Activated T-cell treated with anti-CD3 and anti-CD28 coated beads, Interleukin-2, amount 50 U/mL, for 72 hours (primary cell): ENCODE results near the gene EFL1. TPM values are rescaled to one million over a fixed set of nuclear protein-coding genes. Genes with fewer than 3 reads are reported as not detected.
A peak's percentile ranks its signal among the peaks of the same experiment; 100 is the strongest.
"Not testable (repeated sequence)": the region's sequence is repeated elsewhere in the genome, so short reads cannot be mapped to it uniquely, and the experiment has no call there.

Experiments
- ATAC-seq, 2 donors: fragments of 150-1000 bp; cut with Tn5 transposase; replicated peaks in 1 of 2; 2 replicates each; pipeline ENCODE4 v1.10.0; 2021; ENCODE audit warnings: moderate library complexity in 2 of 2, mild to moderate bottlenecking in 1 of 2
- DNase-seq, 2 donors: peaks; one replicate each; pipeline ENCODE4 v3.0.0; 2021 to 2022; ENCODE audit warnings: mixed read lengths in 1 of 2
- H3K27ac Mint-ChIP-seq: one replicate; pipeline ENCODE4 v1.8.0; 2022; ENCODE audit warnings: mild to moderate bottlenecking, moderate library complexity, mixed read lengths
- H3K27me3 Mint-ChIP-seq: one replicate; pipeline ENCODE4 v1.8.0; 2022; ENCODE audit warnings: low read depth, mixed read lengths
- H3K36me3 Mint-ChIP-seq, 2 donors: one replicate each; pipeline ENCODE4 v1.8.0; 2022; ENCODE audit warnings: mixed read lengths in 2 of 2, mild to moderate bottlenecking in 1 of 2; ENCODE audit not compliant: insufficient read depth in 2 of 2
- H3K4me1 Mint-ChIP-seq: one replicate; pipeline ENCODE4 v1.8.0; 2022; ENCODE audit warnings: low read depth, mixed read lengths
- H3K4me3 Mint-ChIP-seq, 2 donors: one replicate each; pipeline ENCODE4 v1.8.0; 2022; ENCODE audit warnings: mild to moderate bottlenecking in 2 of 2, mixed read lengths in 2 of 2, moderate library complexity in 2 of 2
- H3K9me3 Mint-ChIP-seq, 2 donors: one replicate each; pipeline ENCODE4 v1.8.0; 2022; ENCODE audit warnings: mixed read lengths in 2 of 2
- total RNA-seq, 2 donors: library from RNA; stranded (reverse); gene quantifications; one replicate each; pipeline ENCODE4 v1.2.3, GENCODE V29; 2022

Gene EFL1
- total RNA-seq, result 10 to 100 TPM; 26.7 to 26.9 TPM

GRCh38 chr15:82262422-82263026 is at the start of gene EFL1, which contains the start of gene SAXO2:
TSS of gene EFL1 (minus strand) at chr15:82262734. CDS start at chr15:82261778, 956 bp downstream.
TSS of gene SAXO2 (plus strand) at chr15:82262818. CDS start at chr15:82262880, 62 bp downstream.
- H3K27ac Mint-ChIP-seq, result peak within 1 kb of the TSS; percentile 86
- peak; percentile 94 for DNase-seq
- peak within 1 kb of the TSS; percentile 83 to 91 for H3K4me3 Mint-ChIP-seq
- ATAC-seq, result peak; percentile 96 to 97
- no peaks in the 10 kb centered on the region for H3K27me3 Mint-ChIP-seq
- peaks cover 7% of the 10 kb centered on the region in 2 donors for H3K36me3 Mint-ChIP-seq
- H3K9me3 Mint-ChIP-seq, result no peaks in the 10 kb centered on the region
- peaks cover 9% of the 10 kb centered on the region for H3K4me1 Mint-ChIP-seq

GRCh38 chr15:82311321-82311720 is 48.8 kb upstream of the EFL1 start:
- H3K4me1 Mint-ChIP-seq, DNase-seq, ATAC-seq, H3K27me3 Mint-ChIP-seq, H3K27ac Mint-ChIP-seq, H3K9me3 Mint-ChIP-seq, H3K4me3 Mint-ChIP-seq: not testable (repeated sequence)
- H3K36me3 Mint-ChIP-seq, result peaks cover 0 to 10% of the 10 kb centered on the region in 2 donors

- Mint-ChIP-seq H3K36me3 (peaks cover 0 to 10% of the 10 kb centered on the region in 2 donors), H3K27me3 (no peaks in the 10 kb centered on the region), H3K4me3 (no peak overlapping the region), H3K4me1 (peaks cover 7% of the 10 kb centered on the region), H3K27ac (no peak overlapping the region), H3K9me3 (peaks cover 0 to 2% of the 10 kb centered on the region in 2 donors)
- DNase-seq (no peak), ATAC-seq (no peak)
These were observed 47.3 kb upstream of the EFL1 start for GRCh38 chr15:82309802-82310201.

- Mint-ChIP-seq H3K9me3 (peaks cover 0 to 2% of the 10 kb centered on the region in 2 donors), H3K27ac (no peak overlapping the region), H3K4me3 (no peak overlapping the region), H3K4me1 (peaks cover 8% of the 10 kb centered on the region), H3K36me3 (peaks cover 0 to 10% of the 10 kb centered on the region in 2 donors), H3K27me3 (no peaks in the 10 kb centered on the region)
- ATAC-seq, result no peak
- no peak for DNase-seq
These were observed 45.2 kb upstream of the EFL1 start for GRCh38 chr15:82307714-82308081.

- DNase-seq, result no peak
- Mint-ChIP-seq H3K9me3 (peaks cover 0 to 2% of the 10 kb centered on the region in 2 donors), H3K4me3 (no peak overlapping the region), H3K36me3 (peaks cover 0 to 10% of the 10 kb centered on the region in 2 donors), H3K27ac (no peak overlapping the region), H3K4me1 (peaks cover 8% of the 10 kb centered on the region), H3K27me3 (no peaks in the 10 kb centered on the region)
- ATAC-seq, result no peak
These were observed 44.5 kb upstream of the EFL1 start for GRCh38 chr15:82306791-82307713.

- H3K9me3 Mint-ChIP-seq, result peaks cover 0 to 2% of the 10 kb centered on the region in 2 donors
- H3K4me3 Mint-ChIP-seq, result no peak overlapping the region
- no peak for DNase-seq
- H3K27ac Mint-ChIP-seq, result no peak overlapping the region
- peaks cover 0 to 4% of the 10 kb centered on the region in 2 donors for H3K36me3 Mint-ChIP-seq
- H3K4me1 Mint-ChIP-seq, result peaks cover 8% of the 10 kb centered on the region
- ATAC-seq, result no peak
- no peaks in the 10 kb centered on the region for H3K27me3 Mint-ChIP-seq
These were observed 43.1 kb upstream of the EFL1 start for GRCh38 chr15:82305621-82306048.

GRCh38 chr15:82304778-82305090 is 42.2 kb upstream of the EFL1 start:
- Mint-ChIP-seq H3K4me1 (peaks cover 8% of the 10 kb centered on the region), H3K4me3 (no peak overlapping the region), H3K27me3 (no peaks in the 10 kb centered on the region), H3K36me3 (no peaks in the 10 kb centered on the region), H3K9me3 (no peaks in the 10 kb centered on the region), H3K27ac (no peak overlapping the region)
- ATAC-seq (no peak), DNase-seq (no peak)

- Mint-ChIP-seq H3K9me3 (no peaks in the 10 kb centered on the region), H3K27me3 (no peaks in the 10 kb centered on the region), H3K36me3 (no peaks in the 10 kb centered on the region), H3K27ac (no peak overlapping the region), H3K4me3 (no peak overlapping the region), H3K4me1 (peaks cover 8% of the 10 kb centered on the region)
- DNase-seq (no peak), ATAC-seq (no peak)
These were observed 41.6 kb upstream of the EFL1 start for GRCh38 chr15:82303956-82304777.

GRCh38 chr15:82301296-82302016 is 38.9 kb upstream of the EFL1 start:
- Mint-ChIP-seq H3K9me3 (no peaks in the 10 kb centered on the region), H3K36me3 (no peaks in the 10 kb centered on the region), H3K4me3 (no peak overlapping the region), H3K4me1 (peaks cover 8% of the 10 kb centered on the region), H3K27ac (no peak overlapping the region), H3K27me3 (no peaks in the 10 kb centered on the region)
- DNase-seq (no peak), ATAC-seq (no peak)

GRCh38 chr15:82300883-82301282 is 38.3 kb upstream of the EFL1 start:
- H3K4me1 Mint-ChIP-seq, result peaks cover 8% of the 10 kb centered on the region
- no peaks in the 10 kb centered on the region for H3K9me3 Mint-ChIP-seq
- H3K36me3 Mint-ChIP-seq, result no peaks in the 10 kb centered on the region
- no peak overlapping the region for H3K27ac Mint-ChIP-seq
- DNase-seq, result no peak
- no peak overlapping the region for H3K4me3 Mint-ChIP-seq
- H3K27me3 Mint-ChIP-seq, result no peaks in the 10 kb centered on the region
- no peak for ATAC-seq

GRCh38 chr15:82300326-82300725 is 37.8 kb upstream of the EFL1 start:
- not testable (repeated sequence) for H3K27me3 Mint-ChIP-seq, H3K36me3 Mint-ChIP-seq, H3K27ac Mint-ChIP-seq, H3K4me3 Mint-ChIP-seq, ATAC-seq, H3K9me3 Mint-ChIP-seq, DNase-seq, H3K4me1 Mint-ChIP-seq

- not testable (repeated sequence) for ATAC-seq, H3K4me3 Mint-ChIP-seq, H3K4me1 Mint-ChIP-seq, H3K27ac Mint-ChIP-seq, H3K9me3 Mint-ChIP-seq, H3K36me3 Mint-ChIP-seq, H3K27me3 Mint-ChIP-seq, DNase-seq
These were observed 37.0 kb upstream of the EFL1 start for GRCh38 chr15:82299511-82299914.
